Endothelial cell of umbilical vein (primary cell): ENCODE results near the gene TSPAN4.

Experiments used
- EZH2 ChIP-seq: IDR thresholded peaks from 2 replicates; pipeline ENCODE4 v1.6.1; 2012; ENCODE audit warnings: borderline replicate concordance, low read depth, mild to moderate bottlenecking, moderate library complexity, low read length, inconsistent platforms; ENCODE audit not compliant: severe bottlenecking
- FOS ChIP-seq: IDR thresholded peaks from 2 replicates; pipeline ENCODE4 v1.6.1; 2011; ENCODE audit warnings: mild to moderate bottlenecking, low read length, moderate library complexity, borderline replicate concordance; ENCODE audit not compliant: insufficient read depth
- GATA2 ChIP-seq: IDR thresholded peaks from 2 replicates; pipeline ENCODE4 v1.7.0; 2011; ENCODE audit warnings: low read depth, mild to moderate bottlenecking, moderate library complexity, mixed read lengths, low read length; ENCODE audit not compliant: insufficient read length, insufficient read depth
- JUN ChIP-seq: IDR thresholded peaks from 2 replicates; pipeline ENCODE4 v1.6.1; 2011; ENCODE audit warnings: borderline replicate concordance, low read depth; ENCODE audit not compliant: insufficient read length, insufficient read depth
- MYC ChIP-seq: IDR thresholded peaks from one replicate; pipeline ENCODE4 v1.6.1; 2011; ENCODE audit warnings: mild to moderate bottlenecking, low read depth, low read length
- POLR2A ChIP-seq: IDR thresholded peaks from 2 replicates; pipeline ENCODE4 v1.6.1; 2012; ENCODE audit warnings: low read depth, mild to moderate bottlenecking, control low read depth, low read length
- POLR2AphosphoS5 ChIP-seq: IDR thresholded peaks from 2 replicates; pipeline ENCODE4 v1.6.1; 2012; ENCODE audit warnings: low read depth, mild to moderate bottlenecking, control low read depth, low read length, moderate library complexity; ENCODE audit not compliant: insufficient read depth
- TF ChIP-seq, protein P1 (sequence below), 2 donors: IDR thresholded peaks; 1 replicate in 1 of 2; 2 replicates in 1 of 2; pipeline ENCODE4 v1.5.1; 2011; ENCODE audit warnings: low read length in 2 of 2, mild to moderate bottlenecking in 2 of 2, moderate library complexity in 2 of 2, control low read depth in 1 of 2, inconsistent platforms in 1 of 2, low read depth in 1 of 2; ENCODE audit not compliant: insufficient read depth in 1 of 2; ENCODE audit errors: extremely low read depth in 1 of 2
- TF ChIP-seq, protein P2 (sequence below): IDR thresholded peaks from 2 replicates; pipeline ENCODE4 v1.6.1; 2011; ENCODE audit not compliant: insufficient read depth, insufficient read length

DNA sequence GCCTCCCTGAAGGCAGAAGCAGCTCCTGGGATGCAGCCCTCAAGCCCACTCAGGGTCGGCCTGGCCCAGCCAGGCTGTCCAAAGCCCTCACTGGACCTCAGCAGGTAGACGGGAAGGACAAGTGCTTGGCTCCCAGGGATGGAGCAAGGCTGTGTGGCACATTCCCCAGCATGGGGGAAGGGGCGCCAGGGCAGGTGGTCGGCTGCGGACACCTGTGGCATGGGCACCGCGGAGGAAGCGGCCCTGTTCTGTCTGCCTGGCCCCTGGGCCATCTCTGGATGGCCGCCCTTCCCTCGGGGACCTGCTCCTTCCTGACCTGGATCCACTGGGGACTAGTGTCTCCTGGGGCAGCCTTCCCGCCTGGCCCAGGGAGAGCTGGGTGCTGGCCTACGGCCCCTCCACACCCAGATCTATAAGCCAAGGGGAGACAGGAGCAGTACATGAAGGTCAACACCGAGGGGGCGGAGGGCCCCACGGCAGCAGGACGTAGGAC lies 42.0 kb downstream of the TSPAN4 start:
- TF ChIP-seq, protein P1, sequence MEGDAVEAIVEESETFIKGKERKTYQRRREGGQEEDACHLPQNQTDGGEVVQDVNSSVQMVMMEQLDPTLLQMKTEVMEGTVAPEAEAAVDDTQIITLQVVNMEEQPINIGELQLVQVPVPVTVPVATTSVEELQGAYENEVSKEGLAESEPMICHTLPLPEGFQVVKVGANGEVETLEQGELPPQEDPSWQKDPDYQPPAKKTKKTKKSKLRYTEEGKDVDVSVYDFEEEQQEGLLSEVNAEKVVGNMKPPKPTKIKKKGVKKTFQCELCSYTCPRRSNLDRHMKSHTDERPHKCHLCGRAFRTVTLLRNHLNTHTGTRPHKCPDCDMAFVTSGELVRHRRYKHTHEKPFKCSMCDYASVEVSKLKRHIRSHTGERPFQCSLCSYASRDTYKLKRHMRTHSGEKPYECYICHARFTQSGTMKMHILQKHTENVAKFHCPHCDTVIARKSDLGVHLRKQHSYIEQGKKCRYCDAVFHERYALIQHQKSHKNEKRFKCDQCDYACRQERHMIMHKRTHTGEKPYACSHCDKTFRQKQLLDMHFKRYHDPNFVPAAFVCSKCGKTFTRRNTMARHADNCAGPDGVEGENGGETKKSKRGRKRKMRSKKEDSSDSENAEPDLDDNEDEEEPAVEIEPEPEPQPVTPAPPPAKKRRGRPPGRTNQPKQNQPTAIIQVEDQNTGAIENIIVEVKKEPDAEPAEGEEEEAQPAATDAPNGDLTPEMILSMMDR (IDR thresholded peaks at IDR 0.05; ENCODE audit: extremely low read depth in 1 of 2, insufficient read depth in 1 of 2, low read depth in 1 of 2, low read length in 2 of 2), result no peak
- TF ChIP-seq POLR2A (no peak), FOS (no peak), POLR2AphosphoS5 (no peak), JUN (no peak), EZH2 (no peak), MYC (no peak), GATA2 (no peak)
- TF ChIP-seq, protein P2, sequence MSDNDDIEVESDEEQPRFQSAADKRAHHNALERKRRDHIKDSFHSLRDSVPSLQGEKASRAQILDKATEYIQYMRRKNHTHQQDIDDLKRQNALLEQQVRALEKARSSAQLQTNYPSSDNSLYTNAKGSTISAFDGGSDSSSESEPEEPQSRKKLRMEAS, result no peak
